Measurements from ENCODE around the gene STOML1. TPM values are rescaled to one million over a fixed set of nuclear protein-coding genes. Genes with fewer than 3 reads are reported as not detected.
A peak's percentile ranks its signal among the peaks of the same experiment; 100 is the strongest.
"Not testable (repeated sequence)": the region's sequence is repeated elsewhere in the genome, so short reads cannot be mapped to it uniquely, and the experiment has no call there.

The STOML1 gene
- total RNA-seq, 2 donors from 2014 or later = 4.4 to 5.5 TPM

DNA sequence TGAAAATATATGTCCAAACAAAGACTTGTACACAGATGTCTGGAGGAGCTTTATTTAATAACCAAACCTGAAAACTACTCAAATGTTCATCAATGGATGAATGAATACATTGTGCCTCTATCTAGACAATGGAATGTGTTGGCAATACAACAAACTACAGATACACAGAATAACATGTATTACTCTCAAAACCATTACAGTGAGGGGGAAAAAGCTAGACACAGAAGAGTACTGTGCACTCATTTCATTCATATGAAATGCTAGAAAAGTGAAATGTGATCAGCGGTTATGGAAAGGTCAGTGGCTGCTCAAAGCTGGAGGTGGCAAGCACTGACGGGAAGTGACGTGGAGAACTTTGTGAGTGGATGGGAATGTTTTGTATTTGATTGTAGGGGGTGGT lies 13.2 kb downstream of the STOML1 start:
- Mint-ChIP-seq H3K4me3 (no peak overlapping the region), H3K27me3 (ENCODE audit: insufficient read depth) (peaks cover 15% of the 10 kb centered on the region), H3K9me3 (peaks cover 4% of the 10 kb centered on the region), H3K27ac (no peak overlapping the region), H3K4me1 (no peaks in the 10 kb centered on the region), H3K36me3 (ENCODE audit: low read depth) (no peaks in the 10 kb centered on the region)
- H3K4me3 ChIP-seq (ENCODE audit: low read length) = no peak overlapping the region
- TF ChIP-seq, protein P1, sequence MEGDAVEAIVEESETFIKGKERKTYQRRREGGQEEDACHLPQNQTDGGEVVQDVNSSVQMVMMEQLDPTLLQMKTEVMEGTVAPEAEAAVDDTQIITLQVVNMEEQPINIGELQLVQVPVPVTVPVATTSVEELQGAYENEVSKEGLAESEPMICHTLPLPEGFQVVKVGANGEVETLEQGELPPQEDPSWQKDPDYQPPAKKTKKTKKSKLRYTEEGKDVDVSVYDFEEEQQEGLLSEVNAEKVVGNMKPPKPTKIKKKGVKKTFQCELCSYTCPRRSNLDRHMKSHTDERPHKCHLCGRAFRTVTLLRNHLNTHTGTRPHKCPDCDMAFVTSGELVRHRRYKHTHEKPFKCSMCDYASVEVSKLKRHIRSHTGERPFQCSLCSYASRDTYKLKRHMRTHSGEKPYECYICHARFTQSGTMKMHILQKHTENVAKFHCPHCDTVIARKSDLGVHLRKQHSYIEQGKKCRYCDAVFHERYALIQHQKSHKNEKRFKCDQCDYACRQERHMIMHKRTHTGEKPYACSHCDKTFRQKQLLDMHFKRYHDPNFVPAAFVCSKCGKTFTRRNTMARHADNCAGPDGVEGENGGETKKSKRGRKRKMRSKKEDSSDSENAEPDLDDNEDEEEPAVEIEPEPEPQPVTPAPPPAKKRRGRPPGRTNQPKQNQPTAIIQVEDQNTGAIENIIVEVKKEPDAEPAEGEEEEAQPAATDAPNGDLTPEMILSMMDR (conservative IDR thresholded peaks at IDR 0.05) = no peak
- 95 to 100% methylated on average over 1 to 3 of the region's 3 CpGs for WGBS, 2 experiments (ENCODE audit: insufficient coverage in 1 of 2, insufficient read length in 1 of 2)
- peaks cover 10% of the 10 kb centered on the region for H3K27me3 ChIP-seq (ENCODE audit: control insufficient read depth, insufficient read depth, low read length, poor library complexity, severe bottlenecking)
- no peaks in the 10 kb centered on the region for H3K36me3 ChIP-seq (ENCODE audit: control insufficient read depth, insufficient read depth, low read length)
- H3K27ac ChIP-seq (ENCODE audit: low read depth, low read length) = no peak overlapping the region
- DNase-seq = no peak
- no peaks in the 10 kb centered on the region for H3K4me1 ChIP-seq (ENCODE audit: control insufficient read depth, insufficient read depth, low read length)
- H3K9ac ChIP-seq (ENCODE audit: extremely low read depth, low read length, poor library complexity, severe bottlenecking) = no peak overlapping the region
- H3K9me3 ChIP-seq (ENCODE audit: control insufficient read depth, low read length) = no peaks in the 10 kb centered on the region

DNA sequence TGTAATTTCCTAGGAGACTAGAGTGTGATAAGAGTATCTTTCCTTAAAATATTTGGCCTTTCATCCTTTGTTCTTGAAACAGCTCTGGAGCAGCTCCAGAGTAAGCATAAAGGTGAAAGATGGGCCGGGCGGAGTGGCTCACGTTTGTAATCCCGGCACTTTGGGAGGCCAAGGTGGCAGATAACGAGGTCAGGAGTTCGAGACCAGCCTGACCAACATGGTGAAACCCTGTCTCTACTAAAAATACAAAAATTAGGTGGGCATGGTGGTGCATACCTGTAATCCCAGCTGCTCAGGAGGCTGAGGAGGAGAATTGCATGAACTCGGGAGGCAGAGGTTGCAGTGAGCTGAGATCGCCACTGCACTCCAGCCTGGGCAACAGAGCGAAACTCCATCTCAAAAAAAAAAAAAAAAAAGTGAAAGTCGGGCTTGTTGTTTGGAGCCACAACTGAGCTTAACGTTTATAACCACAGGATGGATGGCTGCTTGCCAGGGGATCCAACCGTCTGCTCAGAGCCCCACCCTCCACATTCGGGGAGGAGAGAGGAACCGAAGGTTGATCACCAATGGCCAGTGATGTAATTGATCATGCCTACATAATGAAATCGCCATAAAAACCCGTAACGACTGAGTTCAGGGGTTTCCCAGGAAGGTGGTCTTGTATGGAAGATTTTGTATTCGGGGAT lies 16.5 kb downstream of the STOML1 start:
- H3K4me3 ChIP-seq (ENCODE audit: low read length); H3K27me3 ChIP-seq (ENCODE audit: control insufficient read depth, insufficient read depth, low read length, poor library complexity, severe bottlenecking); H3K4me3 Mint-ChIP-seq; H3K9me3 ChIP-seq (ENCODE audit: control insufficient read depth, low read length); H3K27ac ChIP-seq (ENCODE audit: low read depth, low read length); H3K27ac Mint-ChIP-seq; H3K4me1 Mint-ChIP-seq; H3K9ac ChIP-seq (ENCODE audit: extremely low read depth, low read length, poor library complexity, severe bottlenecking); H3K4me1 ChIP-seq (ENCODE audit: control insufficient read depth, insufficient read depth, low read length); H3K36me3 Mint-ChIP-seq (ENCODE audit: low read depth); H3K9me3 Mint-ChIP-seq; H3K36me3 ChIP-seq (ENCODE audit: control insufficient read depth, insufficient read depth, low read length): not testable (repeated sequence)
- peaks cover 23% of the 10 kb centered on the region for H3K27me3 Mint-ChIP-seq (ENCODE audit: insufficient read depth)
- 85 to 86% methylated on average over 12 to 18 of the region's 18 CpGs for WGBS, 2 experiments (ENCODE audit: insufficient coverage in 1 of 2, insufficient read length in 1 of 2)
- DNase-seq = peak; percentile 13

DNA sequence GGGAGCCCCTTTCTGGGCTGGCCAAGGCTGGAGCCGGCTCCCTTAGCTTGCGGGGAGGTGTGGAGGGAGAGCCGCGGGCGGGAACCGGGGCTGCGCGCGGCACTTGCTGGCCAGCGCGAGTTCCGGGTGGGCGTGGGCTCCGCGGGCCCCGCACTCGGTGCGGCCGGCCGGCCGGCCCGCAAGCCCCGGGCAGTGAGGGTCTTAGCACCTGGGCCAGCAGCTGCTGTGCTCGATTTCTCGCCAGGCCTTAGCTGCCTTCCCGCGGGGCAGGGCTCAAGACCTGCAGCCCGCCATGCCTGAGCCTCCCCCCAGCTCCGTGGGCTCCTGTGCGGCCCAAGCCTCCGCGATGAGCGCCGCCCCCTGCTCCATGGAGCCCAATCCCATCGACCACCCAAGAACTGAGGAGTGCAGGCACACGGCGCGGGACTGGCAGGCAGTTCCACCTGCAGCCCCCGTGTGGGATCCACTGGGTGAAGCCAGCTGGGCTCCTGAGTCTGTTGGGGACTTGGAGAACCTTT lies 18.4 kb downstream of the STOML1 start:
- H3K27ac ChIP-seq (ENCODE audit: low read depth, low read length); H3K4me3 Mint-ChIP-seq; H3K4me1 Mint-ChIP-seq; H3K9ac ChIP-seq (ENCODE audit: extremely low read depth, low read length, poor library complexity, severe bottlenecking); H3K4me3 ChIP-seq (ENCODE audit: low read length); H3K4me1 ChIP-seq (ENCODE audit: control insufficient read depth, insufficient read depth, low read length); H3K9me3 ChIP-seq (ENCODE audit: control insufficient read depth, low read length); H3K27me3 ChIP-seq (ENCODE audit: control insufficient read depth, insufficient read depth, low read length, poor library complexity, severe bottlenecking); H3K9me3 Mint-ChIP-seq; H3K36me3 ChIP-seq (ENCODE audit: control insufficient read depth, insufficient read depth, low read length); H3K36me3 Mint-ChIP-seq (ENCODE audit: low read depth); H3K27ac Mint-ChIP-seq: not testable (repeated sequence)
- peaks cover 23% of the 10 kb centered on the region for H3K27me3 Mint-ChIP-seq (ENCODE audit: insufficient read depth)
- peak; percentile 46 for DNase-seq
- 95 to 100% methylated on average over 9 to 39 of the region's 39 CpGs for WGBS, 2 experiments (ENCODE audit: insufficient coverage in 1 of 2, insufficient read length in 1 of 2)

- H3K9me3 Mint-ChIP-seq = peaks cover 4% of the 10 kb centered on the region
- no peak overlapping the region for H3K9ac ChIP-seq (ENCODE audit: extremely low read depth, low read length, poor library complexity, severe bottlenecking)
- H3K36me3 ChIP-seq (ENCODE audit: control insufficient read depth, insufficient read depth, low read length) = no peaks in the 10 kb centered on the region
- WGBS, 2 experiments (ENCODE audit: insufficient coverage in 1 of 2, insufficient read length in 1 of 2) = 41 to 56% methylated on average over 13 to 26 of the region's 26 CpGs
- H3K4me1 ChIP-seq (ENCODE audit: control insufficient read depth, insufficient read depth, low read length) = no peaks in the 10 kb centered on the region
- peaks cover 23% of the 10 kb centered on the region for H3K27me3 Mint-ChIP-seq (ENCODE audit: insufficient read depth)
- peak overlapping the region; percentile 19 for H3K4me3 Mint-ChIP-seq
- H3K36me3 Mint-ChIP-seq (ENCODE audit: low read depth) = no peaks in the 10 kb centered on the region
- DNase-seq = peak; percentile 96
- H3K4me3 ChIP-seq (ENCODE audit: low read length) = no peak overlapping the region
- TF ChIP-seq, protein P1 (conservative IDR thresholded peaks at IDR 0.05) = peak; percentile 84
- no peak overlapping the region for H3K27ac ChIP-seq (ENCODE audit: low read depth, low read length)
- H3K27me3 ChIP-seq (ENCODE audit: control insufficient read depth, insufficient read depth, low read length, poor library complexity, severe bottlenecking) = peaks cover 4% of the 10 kb centered on the region
- no peaks in the 10 kb centered on the region for H3K9me3 ChIP-seq (ENCODE audit: control insufficient read depth, low read length)
- peaks cover 2% of the 10 kb centered on the region for H3K4me1 Mint-ChIP-seq
- no peak overlapping the region for H3K27ac Mint-ChIP-seq
These were observed 19.0 kb downstream of the STOML1 start for GRCh38 chr15:73972984-73973682.

Data from endodermal cell (in vitro differentiated cells).